Prostate gland (tissue), 2 donors: ENCODE data around the gene THRAP3.
A peak's percentile ranks its signal among the peaks of the same experiment; 100 is the strongest.

ENCODE experiments used
- POLR2AphosphoS5 ChIP-seq: sonication (generic); formaldehyde crosslinking; IDR thresholded peaks from one replicate; pipeline ENCODE4 v1.6.1; 2017; ENCODE audit warnings: antibody characterized with exemption
- TF ChIP-seq, protein P1 (sequence below), 4 experiments: fragments of 200-600 bp in 2 of 4; fragments of 450-650 bp in 2 of 4; sonication (generic) in 2 of 4; IDR thresholded peaks; 1 replicate in 3 of 4; 2 replicates in 1 of 4; pipeline ENCODE4 v1.5.1; 2016 to 2019; ENCODE audit warnings: antibody characterized with exemption in 4 of 4, mild to moderate bottlenecking in 2 of 4, moderate library complexity in 2 of 4

- TF ChIP-seq, protein P1, sequence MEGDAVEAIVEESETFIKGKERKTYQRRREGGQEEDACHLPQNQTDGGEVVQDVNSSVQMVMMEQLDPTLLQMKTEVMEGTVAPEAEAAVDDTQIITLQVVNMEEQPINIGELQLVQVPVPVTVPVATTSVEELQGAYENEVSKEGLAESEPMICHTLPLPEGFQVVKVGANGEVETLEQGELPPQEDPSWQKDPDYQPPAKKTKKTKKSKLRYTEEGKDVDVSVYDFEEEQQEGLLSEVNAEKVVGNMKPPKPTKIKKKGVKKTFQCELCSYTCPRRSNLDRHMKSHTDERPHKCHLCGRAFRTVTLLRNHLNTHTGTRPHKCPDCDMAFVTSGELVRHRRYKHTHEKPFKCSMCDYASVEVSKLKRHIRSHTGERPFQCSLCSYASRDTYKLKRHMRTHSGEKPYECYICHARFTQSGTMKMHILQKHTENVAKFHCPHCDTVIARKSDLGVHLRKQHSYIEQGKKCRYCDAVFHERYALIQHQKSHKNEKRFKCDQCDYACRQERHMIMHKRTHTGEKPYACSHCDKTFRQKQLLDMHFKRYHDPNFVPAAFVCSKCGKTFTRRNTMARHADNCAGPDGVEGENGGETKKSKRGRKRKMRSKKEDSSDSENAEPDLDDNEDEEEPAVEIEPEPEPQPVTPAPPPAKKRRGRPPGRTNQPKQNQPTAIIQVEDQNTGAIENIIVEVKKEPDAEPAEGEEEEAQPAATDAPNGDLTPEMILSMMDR (IDR thresholded peaks at IDR 0.05), result no peak
- peak; percentile 99 for TF ChIP-seq POLR2AphosphoS5
Observed at GRCh38 chr1:36297062-36297461, 72.8 kb downstream of the THRAP3 start.
